ENCODE measurements around the gene NOC3L.
A peak's percentile ranks its signal among the peaks of the same experiment; 100 is the strongest.

The NOC3L gene

DNA sequence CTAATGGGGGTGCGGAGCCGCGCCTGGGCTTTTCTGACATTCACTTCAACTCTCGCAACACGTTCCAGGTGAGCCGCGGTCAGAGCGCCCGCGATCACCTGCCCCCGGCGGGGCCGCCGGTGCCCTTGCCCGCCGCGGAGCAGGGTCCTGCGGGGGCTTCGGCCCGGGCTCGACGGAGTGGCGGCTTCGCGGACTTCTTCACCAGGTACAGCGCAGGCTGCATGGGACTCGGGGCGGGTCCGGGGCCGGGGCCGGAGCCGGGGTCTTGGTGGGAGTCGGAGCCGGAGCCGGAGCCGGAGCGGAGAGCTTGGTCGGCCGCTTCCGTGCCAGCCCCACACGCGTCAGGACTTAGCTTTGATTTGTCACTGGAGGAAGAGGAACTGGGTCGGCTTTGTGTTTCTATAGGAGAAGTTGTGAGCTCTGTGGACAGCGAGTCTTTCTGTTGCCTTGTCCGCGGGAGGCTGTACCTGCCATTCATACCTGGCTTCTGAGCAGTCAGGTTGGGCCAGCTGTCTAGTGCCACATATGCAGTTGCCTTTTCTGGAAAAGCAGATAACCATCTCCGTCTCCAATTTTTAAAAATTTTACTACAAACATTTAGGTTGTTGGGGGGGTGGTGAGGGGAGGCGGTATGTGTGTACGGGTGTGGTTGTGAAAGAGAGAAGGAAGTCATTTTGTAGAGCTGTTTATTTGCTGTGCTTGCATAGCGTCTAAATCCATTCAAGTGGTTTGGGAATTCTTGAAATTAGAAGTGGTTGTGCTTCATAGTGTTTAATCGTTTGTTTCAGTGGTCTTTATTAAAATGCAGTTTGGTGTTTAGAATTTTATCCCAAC is 40.9 kb upstream of the NOC3L start:
- H3K27ac ChIP-seq (replicated peaks): no peak overlapping the region
- DNase-seq (ENCODE audit: low read depth in 1 of 2, low spot score in 1 of 2): peak; percentile 5 to 60
- TF ChIP-seq, protein P1, sequence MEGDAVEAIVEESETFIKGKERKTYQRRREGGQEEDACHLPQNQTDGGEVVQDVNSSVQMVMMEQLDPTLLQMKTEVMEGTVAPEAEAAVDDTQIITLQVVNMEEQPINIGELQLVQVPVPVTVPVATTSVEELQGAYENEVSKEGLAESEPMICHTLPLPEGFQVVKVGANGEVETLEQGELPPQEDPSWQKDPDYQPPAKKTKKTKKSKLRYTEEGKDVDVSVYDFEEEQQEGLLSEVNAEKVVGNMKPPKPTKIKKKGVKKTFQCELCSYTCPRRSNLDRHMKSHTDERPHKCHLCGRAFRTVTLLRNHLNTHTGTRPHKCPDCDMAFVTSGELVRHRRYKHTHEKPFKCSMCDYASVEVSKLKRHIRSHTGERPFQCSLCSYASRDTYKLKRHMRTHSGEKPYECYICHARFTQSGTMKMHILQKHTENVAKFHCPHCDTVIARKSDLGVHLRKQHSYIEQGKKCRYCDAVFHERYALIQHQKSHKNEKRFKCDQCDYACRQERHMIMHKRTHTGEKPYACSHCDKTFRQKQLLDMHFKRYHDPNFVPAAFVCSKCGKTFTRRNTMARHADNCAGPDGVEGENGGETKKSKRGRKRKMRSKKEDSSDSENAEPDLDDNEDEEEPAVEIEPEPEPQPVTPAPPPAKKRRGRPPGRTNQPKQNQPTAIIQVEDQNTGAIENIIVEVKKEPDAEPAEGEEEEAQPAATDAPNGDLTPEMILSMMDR (IDR thresholded peaks at IDR 0.05; ENCODE audit: insufficient read depth, low read length): no peak
- peak; percentile 80 for TF ChIP-seq SPI1 (IDR thresholded peaks at IDR 0.05; ENCODE audit: borderline replicate concordance, low read depth)
- H3K4me3 ChIP-seq (replicated peaks; ENCODE audit: insufficient read depth, low read length): peak overlapping the region; percentile 30
- peaks cover 32% of the 10 kb centered on the region for H3K27me3 ChIP-seq (ENCODE audit: insufficient read depth, poor library complexity, severe bottlenecking)

GRCh38 chr10:94402843-94403379 is 40.2 kb upstream of the NOC3L start:
- TF ChIP-seq REST (IDR thresholded peaks at IDR 0.05; ENCODE audit: insufficient replicate concordance, low read depth): no peak
- no peak for TF ChIP-seq POLR2AphosphoS5 (IDR thresholded peaks at IDR 0.05; ENCODE audit: low read depth)
- no peak for TF ChIP-seq GABPA (IDR thresholded peaks at IDR 0.05; ENCODE audit: low read depth)
- TF ChIP-seq, protein P1 (IDR thresholded peaks at IDR 0.05; ENCODE audit: insufficient read depth, low read length): no peak
- no peak for TF ChIP-seq SPI1 (IDR thresholded peaks at IDR 0.05; ENCODE audit: borderline replicate concordance, low read depth)
- Histone ChIP-seq H3K4me3 (replicated peaks; ENCODE audit: insufficient read depth, low read length) (peak overlapping the region; percentile 30), H3K27ac (replicated peaks) (no peak overlapping the region), H3K27me3 (ENCODE audit: insufficient read depth, poor library complexity, severe bottlenecking) (peaks cover 32% of the 10 kb centered on the region)
- DNase-seq (ENCODE audit: low read depth in 1 of 2, low spot score in 1 of 2): no peak

- DNase-seq (ENCODE audit: low read depth in 1 of 2, low spot score in 1 of 2): no peak
- peaks cover 32% of the 10 kb centered on the region for H3K27me3 ChIP-seq (ENCODE audit: insufficient read depth, poor library complexity, severe bottlenecking)
- TF ChIP-seq POLR2AphosphoS5 (IDR thresholded peaks at IDR 0.05; ENCODE audit: low read depth) (no peak), REST (IDR thresholded peaks at IDR 0.05; ENCODE audit: insufficient replicate concordance, low read depth) (no peak), SPI1 (IDR thresholded peaks at IDR 0.05; ENCODE audit: borderline replicate concordance, low read depth) (no peak)
- TF ChIP-seq, protein P1 (IDR thresholded peaks at IDR 0.05; ENCODE audit: insufficient read depth, low read length): no peak
- H3K4me3 ChIP-seq (replicated peaks; ENCODE audit: insufficient read depth, low read length): peak within 1 kb of the TSS; percentile 30
- H3K27ac ChIP-seq (replicated peaks): no peak within 1 kb of the TSS
Measured at GRCh38 chr10:94402204-94402842, 39.6 kb upstream of the NOC3L start, which contains the start of gene TBC1D12. TBC1D12 (plus strand) TSS chr10:94402541; CDS start chr10:94402614, 73 bp downstream.
